HepG2 (cell line): Measurements from ENCODE around the gene NECTIN3. TPM values are rescaled to one million over a fixed set of nuclear protein-coding genes. Genes with fewer than 3 reads are reported as not detected.
A peak's percentile ranks its signal among the peaks of the same experiment; 100 is the strongest.

Experiments
- ATAC-seq: fragments of 200-7000 bp; cut with Tn5 transposase; 3 replicates; pipeline ENCODE4 v1.9.1; 2020; ENCODE audit warnings: mild to moderate bottlenecking, moderate library complexity
- BruUV-seq: library from RNA; stranded (reverse); fragments of 400-500 nt; replicated peaks from 2 replicates; lab custom pipeline; 2021; lab: Mats Ljungman, UMichigan
- CTCF ChIA-PET: fragments of 300-600 bp; formaldehyde crosslinking; extraction: SDS; loops from one replicate; lab custom pipeline; 2021; ENCODE audit warnings: low total read pairs, inconsistent platforms, low intra/inter-chr PET ratio; lab: Yijun Ruan, JAX
- POLR2A ChIA-PET: fragments of 350-600 bp; sonication (Branson Sonifier 250); formaldehyde crosslinking; loops from one replicate; lab custom pipeline; 2020; ENCODE audit warnings: antibody characterized with exemption, inconsistent platforms; lab: Yijun Ruan, JAX
- DNase-seq: peaks from one replicate; pipeline ENCODE4 v3.0.0-alpha.2; 2015; ENCODE audit warnings: low spot score
- FAIRE-seq: peaks from 3 replicates; lab custom pipeline; 2011; peaks lifted over from hg19 to GRCh38; lab: Jason Lieb, UNC
- H2AFZ ChIP-seq: one replicate; pipeline ENCODE4 v1.6.1; 2011; ENCODE audit warnings: low read length, inconsistent platforms
- H3K27ac ChIP-seq: fragments of 300-600 bp; 3 replicates; pipeline ENCODE4 v1.8.0; 2011; ENCODE audit warnings: mixed run types, mild to moderate bottlenecking, mixed read lengths, low read length, inconsistent platforms; ENCODE audit not compliant: insufficient read depth; ENCODE audit errors: extremely low read length
- H3K27me3 ChIP-seq, 2 experiments: fragments of 200-600 bp in 1 of 2; 2 replicates in 1 of 2; 3 replicates in 1 of 2; pipeline versions ENCODE4 v1.6.0 to v1.8.0; 2011; ENCODE audit warnings: low read length in 2 of 2, mild to moderate bottlenecking in 2 of 2, moderate library complexity in 2 of 2, inconsistent platforms in 1 of 2; ENCODE audit not compliant: insufficient read depth in 2 of 2, control insufficient read depth in 1 of 2
- H3K36me3 ChIP-seq, 2 experiments: fragments of 200-600 bp in 1 of 2; replicated peaks in 1 of 2; 2 replicates in 1 of 2; 3 replicates in 1 of 2; pipeline versions ENCODE4 v1.5.1 to v1.8.0; 2011; ENCODE audit warnings: low read length in 2 of 2, inconsistent platforms in 1 of 2; ENCODE audit not compliant: insufficient read depth in 2 of 2, control insufficient read depth in 1 of 2
- H3K4me1 ChIP-seq: 2 replicates; pipeline ENCODE4 v1.5.1; 2012; ENCODE audit warnings: low read length, inconsistent platforms; ENCODE audit not compliant: insufficient read depth
- H3K4me2 ChIP-seq: 2 replicates; pipeline ENCODE4 v1.6.0; 2011; ENCODE audit warnings: low read depth, low read length, inconsistent platforms
- H3K4me3 ChIP-seq, 3 experiments: fragments of 200-600 bp in 1 of 3; sonication (generic), shearing (Covaris generic) in 1 of 3; replicated peaks in 1 of 3; 2 replicates each; pipeline ENCODE4 v1.5.1; 2011 to 2016; ENCODE audit warnings: low read length in 3 of 3, inconsistent platforms in 2 of 3, low read depth in 2 of 3, mild to moderate bottlenecking in 2 of 3, control low read depth in 1 of 3, mixed read lengths in 1 of 3; ENCODE audit not compliant: insufficient read depth in 1 of 3
- H3K79me2 ChIP-seq: one replicate; pipeline ENCODE4 v1.6.1; 2011; ENCODE audit warnings: low read length, inconsistent platforms; ENCODE audit not compliant: insufficient read depth
- H3K9ac ChIP-seq: 2 replicates; pipeline ENCODE4 v1.6.0; 2011; ENCODE audit warnings: mild to moderate bottlenecking, low read depth, low read length, inconsistent platforms; ENCODE audit not compliant: insufficient read depth
- H3K9me3 ChIP-seq: 2 replicates; pipeline ENCODE4 v1.5.1; 2012; ENCODE audit warnings: mild to moderate bottlenecking, low read length
- H4K20me1 ChIP-seq: 2 replicates; pipeline ENCODE4 v1.6.0; 2011; ENCODE audit warnings: inconsistent platforms, mild to moderate bottlenecking, low read length, moderate library complexity; ENCODE audit not compliant: insufficient read depth
- FOXP1 ChIP-seq, 2 experiments: fragments of 450-650 bp in 1 of 2; IDR thresholded peaks; 2 replicates each; pipeline ENCODE4 v1.6.1; 2017 to 2018; ENCODE audit warnings: antibody characterized with exemption in 1 of 2
- MIXL1 ChIP-seq: IDR thresholded peaks from 2 replicates; pipeline ENCODE4 v1.6.1; 2016
- RCOR2 ChIP-seq: IDR thresholded peaks from 2 replicates; pipeline ENCODE4 v1.6.1; 2016; ENCODE audit warnings: missing biosample characterization, missing genetic modification reagents
- SMYD3 ChIP-seq: sonication (generic); formaldehyde crosslinking; IDR thresholded peaks from 2 replicates; pipeline ENCODE4 v1.8.1; 2023; ENCODE audit warnings: mild to moderate bottlenecking, missing genetic modification reagents
- SOX13 ChIP-seq, 3 experiments: fragments of 450-650 bp in 1 of 3; sonication (generic) in 1 of 3; formaldehyde crosslinking in 1 of 3; IDR thresholded peaks in 2 of 3; conservative IDR thresholded peaks in 1 of 3; 2 replicates each; pipeline versions ENCODE4 v1.5.0 to v1.6.1; 2016 to 2020; ENCODE audit warnings: antibody characterized with exemption in 1 of 3, mild to moderate bottlenecking in 1 of 3, missing compliant biosample characterization in 1 of 3, missing genetic modification reagents in 1 of 3, moderate library complexity in 1 of 3
- SOX5 ChIP-seq: IDR thresholded peaks from 2 replicates; pipeline ENCODE4 v1.6.1; 2016; ENCODE audit warnings: borderline replicate concordance
- ZNF205 ChIP-seq: IDR thresholded peaks from 2 replicates; pipeline ENCODE4 v1.6.1; 2018; ENCODE audit warnings: missing biosample characterization, missing genetic modification reagents
- ZNF775 ChIP-seq: sonication (generic); formaldehyde crosslinking; IDR thresholded peaks from 2 replicates; pipeline ENCODE4 v1.4.0; 2020; ENCODE audit warnings: missing genetic modification reagents, mild to moderate bottlenecking, moderate library complexity, borderline replicate concordance
- WGBS: methylation state at CpG from one replicate; pipeline ENCODE4 v1.1.6; 2017; ENCODE audit warnings: low lambda C conversion rate; 5-methylcytosine and 5-hydroxymethylcytosine counted together
- in situ Hi-C: cut with HindIII; loops from 2 replicates; pipeline ENCODE4 v1.10.0; 2017; ENCODE audit warnings: low pct_unique_long_range_greater_than_20kb; ENCODE audit not compliant: extremely low pct_ligation_motif_present
- intact Hi-C: fragments of 100-400 bp; cut with micrococcal nuclease; formaldehyde crosslinking; loops from one replicate; pipeline ENCODE4 v1.10.0; 2022; ENCODE audit not compliant: unreplicated experiment
- polyA plus RNA-seq, 8 experiments: library from polyadenylated mRNA; depleted of rRNA in 3 of 8; stranded (reverse) in 7 of 8; unstranded in 1 of 8; fragments of >200 nt; fragmentation: Illumina TruSeq in 4 of 8; extraction: Trizol in 4 of 8; gene quantifications; 2 replicates each; pipeline versions ENCODE4 v1.2.1 to v1.2.3, GENCODE V29; 2011 to 2016; ENCODE audit warnings: low read depth in 4 of 8, missing spikeins in 1 of 8, mixed read lengths in 1 of 8; ENCODE audit not compliant: insufficient read depth in 1 of 8
- total RNA-seq, 5 experiments: library from RNA; depleted of rRNA; stranded (reverse); fragments of >200 nt; fragmentation: Illumina TruSeq; extraction: Trizol; gene quantifications; 2 replicates each; pipeline ENCODE4 v1.2.3, GENCODE V29; 2016; ENCODE audit warnings: low read depth in 1 of 5
- TF ChIP-seq, protein P1 (sequence below): sonication (generic); formaldehyde crosslinking; IDR thresholded peaks from 2 replicates; pipeline ENCODE4 v1.8.0; 2022; ENCODE audit warnings: mild to moderate bottlenecking, missing genetic modification reagents; ENCODE audit not compliant: insufficient replicate concordance

NECTIN3 gene
- total and polyA plus RNA-seq, 2 of the 13 experiments (the other 11 are each of a cell fraction or from before 2014, with no cell fraction given) = 10.4 to 45.1 TPM

DNA sequence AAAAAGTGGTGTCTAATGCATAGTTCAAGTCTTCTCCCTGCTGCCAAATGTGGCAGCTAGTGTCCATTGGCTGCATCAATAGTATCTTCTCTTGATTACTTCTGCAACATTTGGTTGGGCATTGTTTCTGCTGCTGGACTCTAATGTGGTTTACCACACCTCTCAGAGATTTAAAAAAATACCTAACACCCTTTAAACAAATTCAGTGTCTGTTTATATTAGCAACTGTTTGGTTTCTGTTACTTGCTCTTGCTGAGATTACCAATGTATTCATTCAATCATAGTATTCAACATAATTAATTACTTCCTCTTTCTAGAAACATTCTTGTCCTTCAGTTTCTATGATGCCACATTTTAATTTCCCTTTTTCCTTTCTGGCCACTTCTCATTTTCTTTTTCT is 20.3 kb upstream of the NECTIN3 start (continued):
- TF ChIP-seq SMYD3 (CRISPR knock-in tag) = no peak
- TF ChIP-seq ZNF205 (CRISPR knock-in tag) = no peak

DNA sequence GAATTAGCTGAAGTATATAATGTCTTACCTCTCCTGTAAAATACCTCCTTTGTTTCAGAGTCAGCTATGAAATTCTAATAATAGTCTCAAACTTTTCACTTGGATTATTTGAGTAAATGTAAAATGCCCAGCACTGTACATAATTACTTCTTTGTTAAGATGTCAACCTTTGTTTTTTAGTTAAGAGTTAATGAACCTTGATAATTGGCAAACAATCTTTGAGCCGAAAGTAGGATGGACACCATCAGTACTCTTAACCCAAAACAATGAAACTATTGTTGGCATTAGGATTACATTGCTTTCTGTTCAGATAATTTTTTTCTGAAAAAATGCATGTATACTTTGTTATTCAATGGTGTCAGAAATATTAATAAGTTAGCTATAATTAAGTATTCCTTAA is 3.0 kb upstream of the NECTIN3 start:
- POLR2A ChIA-PET = no interaction called here
- no TSS peak for BruUV-seq
- no peak overlapping the region for H2AFZ ChIP-seq

More for the DNA sequence above, 3.0 kb upstream of the NECTIN3 start:
- no peak for ATAC-seq
- Histone ChIP-seq H3K9ac (no peak overlapping the region), H3K4me3 (no peak overlapping the region), H3K79me2 (peaks cover 16% of the 10 kb centered on the region), H3K9me3 (no peaks in the 10 kb centered on the region), H3K27ac (no peak overlapping the region), H3K36me3 (no peaks in the 10 kb centered on the region), H4K20me1 (no peaks in the 10 kb centered on the region), H3K4me2 (no peak overlapping the region), H3K4me1 (peaks cover 32% of the 10 kb centered on the region), H3K27me3 (no peaks in the 10 kb centered on the region; a peak in 1 of 5 replicates)
- DNase-seq = peak; percentile 33
- 25% methylated on average over 1 of the region's 1 CpG for WGBS
- CTCF ChIA-PET = no interaction called here
- intact Hi-C loops = no loop called here
- no peak for FAIRE-seq
- in situ Hi-C loops = no loop called here
- 0 out of 2 replicates have a peak, but pooled peaks have one; percentile 41 for TF ChIP-seq MIXL1 (CRISPR knock-in tag)
- TF ChIP-seq ZNF775 (CRISPR knock-in tag) = no peak
- TF ChIP-seq FOXP1 (IDR thresholded peaks at IDR 0.05) = no peak
- peak; percentile 40; the same call in 1 of the 2 replicates for TF ChIP-seq FOXP1 (CRISPR knock-in tag; IDR thresholded peaks at IDR 0.05)
- TF ChIP-seq, protein P1, sequence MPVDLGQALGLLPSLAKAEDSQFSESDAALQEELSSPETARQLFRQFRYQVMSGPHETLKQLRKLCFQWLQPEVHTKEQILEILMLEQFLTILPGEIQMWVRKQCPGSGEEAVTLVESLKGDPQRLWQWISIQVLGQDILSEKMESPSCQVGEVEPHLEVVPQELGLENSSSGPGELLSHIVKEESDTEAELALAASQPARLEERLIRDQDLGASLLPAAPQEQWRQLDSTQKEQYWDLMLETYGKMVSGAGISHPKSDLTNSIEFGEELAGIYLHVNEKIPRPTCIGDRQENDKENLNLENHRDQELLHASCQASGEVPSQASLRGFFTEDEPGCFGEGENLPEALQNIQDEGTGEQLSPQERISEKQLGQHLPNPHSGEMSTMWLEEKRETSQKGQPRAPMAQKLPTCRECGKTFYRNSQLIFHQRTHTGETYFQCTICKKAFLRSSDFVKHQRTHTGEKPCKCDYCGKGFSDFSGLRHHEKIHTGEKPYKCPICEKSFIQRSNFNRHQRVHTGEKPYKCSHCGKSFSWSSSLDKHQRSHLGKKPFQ (CRISPR knock-in tag) = no peak
- no peak for TF ChIP-seq RCOR2 (CRISPR knock-in tag)
- TF ChIP-seq SOX5 (CRISPR knock-in tag) = peak; percentile 71; the same call in 1 of the 2 replicates
- no peak for TF ChIP-seq SOX13 (IDR thresholded peaks at IDR 0.05)
- TF ChIP-seq SOX13 (CRISPR knock-in tag; conservative IDR thresholded peaks at IDR 0.05 in 1 of 2, IDR thresholded peaks at IDR 0.05 in 1 of 2) = peak in 1 of 2 experiments; percentile 76; a peak in 2 of 4 replicates
